BLaER1 (cell line): ENCODE results near the gene PCMT1.
"Not testable (repeated sequence)": the region's sequence is repeated elsewhere in the genome, so short reads cannot be mapped to it uniquely, and the experiment has no call there.

Experiments
- H3K27ac ChIP-seq: shearing (Covaris generic); formaldehyde crosslinking; 2 replicates; pipeline ENCODE4 v1.8.1; 2022
- H3K27me3 ChIP-seq: shearing (Covaris generic); formaldehyde crosslinking; 2 replicates; pipeline ENCODE4 v1.8.1; 2022
- H3K36me3 ChIP-seq: shearing (Covaris generic); formaldehyde crosslinking; 2 replicates; pipeline ENCODE4 v1.8.1; 2022
- H3K4me1 ChIP-seq: shearing (Covaris generic); formaldehyde crosslinking; 2 replicates; pipeline ENCODE4 v1.8.1; 2022
- H3K4me2 ChIP-seq: shearing (Covaris generic); formaldehyde crosslinking; 2 replicates; pipeline ENCODE4 v1.8.1; 2022
- H3K4me3 ChIP-seq: shearing (Covaris generic); formaldehyde crosslinking; 2 replicates; pipeline ENCODE4 v1.8.1; 2022
- H3K9ac ChIP-seq: shearing (Covaris generic); formaldehyde crosslinking; 2 replicates; pipeline ENCODE4 v1.8.1; 2022
- H3K9me3 ChIP-seq: shearing (Covaris generic); formaldehyde crosslinking; 2 replicates; pipeline ENCODE4 v1.8.1; 2022
- H4K20me1 ChIP-seq: shearing (Covaris generic); formaldehyde crosslinking; 2 replicates; pipeline ENCODE4 v1.8.1; 2022
- Cebpa-rat ChIP-seq: shearing (Covaris generic); IDR thresholded peaks from 2 replicates; pipeline ENCODE4 v1.8.1; 2022

The PCMT1 gene

GRCh38 chr6:149833651-149834050 is 84.1 kb downstream of the PCMT1 start:
- no peak for TF ChIP-seq Cebpa-rat
- no peaks in the 10 kb centered on the region for H4K20me1 ChIP-seq
- H3K27me3 ChIP-seq, result no peaks in the 10 kb centered on the region
- H3K27ac ChIP-seq, result no peak overlapping the region
- peaks cover 9% of the 10 kb centered on the region; the same call in 1 of the 2 replicates for H3K9me3 ChIP-seq
- H3K4me1 ChIP-seq, result 0 out of 2 replicates have a peak, but pooled peaks cover 7% of the 10 kb centered on the region
- H3K9ac ChIP-seq, result no peak overlapping the region
- H3K4me2 ChIP-seq, result no peak overlapping the region
- no peak overlapping the region for H3K4me3 ChIP-seq
- H3K36me3 ChIP-seq, result 0 out of 2 replicates have a peak, but pooled peaks cover 8% of the 10 kb centered on the region

- no peak overlapping the region for H3K27ac ChIP-seq
- H3K9me3 ChIP-seq, result peaks cover 9% of the 10 kb centered on the region; the same call in 1 of the 2 replicates
- TF ChIP-seq Cebpa-rat, result no peak
- H3K4me2 ChIP-seq, result no peak overlapping the region
- H3K4me3 ChIP-seq, result no peak overlapping the region
- H3K36me3 ChIP-seq, result 0 out of 2 replicates have a peak, but pooled peaks cover 8% of the 10 kb centered on the region
- no peaks in the 10 kb centered on the region for H4K20me1 ChIP-seq
- no peaks in the 10 kb centered on the region for H3K27me3 ChIP-seq
- H3K4me1 ChIP-seq, result 0 out of 2 replicates have a peak, but pooled peaks cover 7% of the 10 kb centered on the region
- H3K9ac ChIP-seq, result no peak overlapping the region
These were observed 85.3 kb downstream of the PCMT1 start for GRCh38 chr6:149834513-149835481.

DNA sequence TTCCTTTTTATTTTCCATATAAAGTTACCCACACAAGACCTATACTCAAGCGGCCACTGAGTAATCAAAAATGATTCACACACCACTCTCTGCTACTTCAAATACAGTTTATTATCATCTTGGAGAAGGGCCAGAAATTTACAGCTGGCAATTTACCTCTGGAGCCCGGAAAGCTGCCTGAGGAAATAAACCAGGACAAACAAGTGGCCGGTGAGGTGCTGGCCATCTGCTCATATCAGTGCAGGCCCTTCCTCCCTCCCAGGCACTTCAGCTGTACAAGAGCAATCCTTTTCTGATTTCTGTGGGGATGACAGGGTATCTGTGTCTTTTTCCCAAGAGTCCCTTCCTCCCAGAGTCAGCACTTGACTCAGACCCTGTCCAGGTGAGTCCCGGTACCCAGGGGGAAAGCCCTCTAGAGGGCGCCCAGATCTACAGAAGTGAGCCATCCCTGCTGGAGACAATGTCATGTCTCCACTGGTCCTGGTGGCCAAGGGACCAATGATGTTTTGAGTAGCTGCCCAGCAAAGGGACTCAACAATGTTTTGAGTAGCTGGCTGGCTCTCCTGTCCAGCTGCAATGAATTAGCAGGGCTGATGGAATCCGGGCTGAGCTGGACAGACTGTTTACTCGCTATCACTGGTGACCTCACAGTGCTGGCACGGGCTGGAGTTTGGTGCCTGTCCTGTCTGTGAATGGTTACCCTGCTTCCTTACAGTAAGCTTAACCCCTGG is 91.0 kb downstream of the PCMT1 start:
- H4K20me1 ChIP-seq, result no peaks in the 10 kb centered on the region; the same call in 1 of the 2 replicates
- H3K4me1 ChIP-seq, result 0 out of 2 replicates have a peak, but pooled peaks cover 7% of the 10 kb centered on the region
- no peak for TF ChIP-seq Cebpa-rat
- H3K4me3 ChIP-seq, result no peak overlapping the region
- H3K27me3 ChIP-seq, result no peaks in the 10 kb centered on the region
- no peaks in the 10 kb centered on the region for H3K9me3 ChIP-seq
- H3K27ac ChIP-seq, result no peak overlapping the region
- H3K4me2 ChIP-seq, result no peak overlapping the region
- H3K36me3 ChIP-seq, result no peaks in the 10 kb centered on the region; the same call in 1 of the 2 replicates
- H3K9ac ChIP-seq, result no peak overlapping the region

- no peak overlapping the region for H3K9ac ChIP-seq
- no peaks in the 10 kb centered on the region; the same call in 1 of the 2 replicates for H4K20me1 ChIP-seq
- H3K27me3 ChIP-seq, result no peaks in the 10 kb centered on the region
- H3K4me3 ChIP-seq, result no peak overlapping the region
- TF ChIP-seq Cebpa-rat, result no peak
- no peak overlapping the region for H3K27ac ChIP-seq
- H3K4me1 ChIP-seq, result no peaks in the 10 kb centered on the region
- H3K36me3 ChIP-seq, result no peaks in the 10 kb centered on the region; the same call in 1 of the 2 replicates
- H3K4me2 ChIP-seq, result no peak overlapping the region
- no peaks in the 10 kb centered on the region for H3K9me3 ChIP-seq
These were observed 92.8 kb downstream of the PCMT1 start for GRCh38 chr6:149842331-149842730.

GRCh38 chr6:149843051-149843633 is 93.6 kb downstream of the PCMT1 start:
- H3K9me3 ChIP-seq, result no peaks in the 10 kb centered on the region
- no peak for TF ChIP-seq Cebpa-rat
- no peak overlapping the region for H3K27ac ChIP-seq
- H4K20me1 ChIP-seq, result no peaks in the 10 kb centered on the region; the same call in 1 of the 2 replicates
- H3K4me3 ChIP-seq, result no peak overlapping the region
- no peak overlapping the region for H3K9ac ChIP-seq
- H3K4me1 ChIP-seq, result no peaks in the 10 kb centered on the region
- H3K36me3 ChIP-seq, result no peaks in the 10 kb centered on the region; the same call in 1 of the 2 replicates
- no peaks in the 10 kb centered on the region for H3K27me3 ChIP-seq
- H3K4me2 ChIP-seq, result no peak overlapping the region

GRCh38 chr6:149844036-149844435 is 94.5 kb downstream of the PCMT1 start:
- not testable (repeated sequence) for H3K9ac ChIP-seq, H3K36me3 ChIP-seq, H3K4me1 ChIP-seq, H3K4me2 ChIP-seq, H4K20me1 ChIP-seq, H3K27ac ChIP-seq, H3K9me3 ChIP-seq, H3K27me3 ChIP-seq, H3K4me3 ChIP-seq

GRCh38 chr6:149844480-149844879 is 94.9 kb downstream of the PCMT1 start:
- Histone ChIP-seq H3K27me3 (no peaks in the 10 kb centered on the region), H3K4me2 (no peak overlapping the region), H3K9me3 (no peaks in the 10 kb centered on the region), H4K20me1 (no peaks in the 10 kb centered on the region; the same call in 1 of the 2 replicates), H3K27ac (no peak overlapping the region), H3K36me3 (no peaks in the 10 kb centered on the region; the same call in 1 of the 2 replicates), H3K4me1 (no peaks in the 10 kb centered on the region), H3K9ac (no peak overlapping the region), H3K4me3 (no peak overlapping the region)
- no peak for TF ChIP-seq Cebpa-rat

- no peak for TF ChIP-seq Cebpa-rat
- H3K36me3 ChIP-seq, result no peaks in the 10 kb centered on the region; the same call in 1 of the 2 replicates
- H3K27ac ChIP-seq, result no peak overlapping the region
- no peaks in the 10 kb centered on the region for H3K9me3 ChIP-seq
- H3K4me2 ChIP-seq, result no peak overlapping the region
- no peaks in the 10 kb centered on the region for H3K4me1 ChIP-seq
- no peaks in the 10 kb centered on the region; the same call in 1 of the 2 replicates for H4K20me1 ChIP-seq
- H3K4me3 ChIP-seq, result no peak overlapping the region
- no peaks in the 10 kb centered on the region for H3K27me3 ChIP-seq
- H3K9ac ChIP-seq, result no peak overlapping the region
These were observed 96.0 kb downstream of the PCMT1 start for GRCh38 chr6:149845549-149845948.

- Histone ChIP-seq H3K27ac (no peak overlapping the region), H3K4me2 (no peak overlapping the region)
- TF ChIP-seq Cebpa-rat, result no peak
These were observed 96.8 kb downstream of the PCMT1 start for GRCh38 chr6:149846321-149846720.

More at GRCh38 chr6:149846321-149846720, 96.8 kb downstream of the PCMT1 start:
- H3K4me1 ChIP-seq, result no peaks in the 10 kb centered on the region
- H3K9me3 ChIP-seq, result no peaks in the 10 kb centered on the region
- no peaks in the 10 kb centered on the region; the same call in 1 of the 2 replicates for H3K36me3 ChIP-seq
- no peak overlapping the region for H3K9ac ChIP-seq
- no peak overlapping the region for H3K4me3 ChIP-seq
- no peaks in the 10 kb centered on the region for H3K27me3 ChIP-seq
- no peaks in the 10 kb centered on the region for H4K20me1 ChIP-seq
